GM19467 (cell line): ENCODE data around the gene AFAP1.

Experiments used
- ATAC-seq: cut with Tn5 transposase; IDR thresholded peaks from one replicate; pipeline ENCODE4 v1.9.1; 2021; ENCODE audit warnings: mild to moderate bottlenecking, moderate library complexity; ENCODE audit not compliant: unreplicated experiment

Gene AFAP1

DNA sequence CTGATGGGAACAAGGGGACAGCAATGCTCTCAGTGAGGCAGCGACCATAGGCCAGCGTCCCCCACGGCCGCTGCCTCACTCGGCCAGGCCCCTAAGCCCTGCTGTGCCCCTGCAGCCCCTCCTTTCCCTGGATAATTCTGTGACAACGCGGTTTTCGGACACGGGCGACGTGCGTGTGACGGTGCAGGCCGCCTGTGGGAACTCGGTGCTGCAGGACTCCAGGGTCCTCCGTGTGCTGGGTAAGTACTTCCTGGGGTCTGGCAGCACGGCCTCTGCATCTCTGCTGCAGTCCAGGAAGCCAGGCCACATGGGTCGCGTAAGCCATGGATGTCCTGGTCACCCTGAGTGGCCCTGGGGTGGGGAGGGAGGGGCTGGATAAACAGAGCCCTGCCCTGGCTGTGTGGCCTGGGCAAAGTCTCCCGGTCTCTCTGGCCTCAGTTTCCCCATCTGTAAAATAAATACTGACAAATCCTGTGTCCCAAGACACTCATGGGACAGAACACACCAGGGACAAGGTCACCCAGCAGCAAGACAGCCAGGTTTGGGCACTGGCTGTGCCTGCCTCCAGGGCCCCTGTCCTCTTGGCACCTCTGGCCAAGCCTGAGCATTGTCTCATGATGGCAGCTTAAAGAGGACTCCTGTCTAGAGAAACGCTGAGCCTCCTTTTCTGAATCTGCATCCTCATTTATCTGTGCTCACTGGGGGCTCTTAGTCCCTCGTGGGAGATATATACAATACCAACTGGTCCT is 212.8 kb downstream of the AFAP1 start:
- no peak for ATAC-seq

DNA sequence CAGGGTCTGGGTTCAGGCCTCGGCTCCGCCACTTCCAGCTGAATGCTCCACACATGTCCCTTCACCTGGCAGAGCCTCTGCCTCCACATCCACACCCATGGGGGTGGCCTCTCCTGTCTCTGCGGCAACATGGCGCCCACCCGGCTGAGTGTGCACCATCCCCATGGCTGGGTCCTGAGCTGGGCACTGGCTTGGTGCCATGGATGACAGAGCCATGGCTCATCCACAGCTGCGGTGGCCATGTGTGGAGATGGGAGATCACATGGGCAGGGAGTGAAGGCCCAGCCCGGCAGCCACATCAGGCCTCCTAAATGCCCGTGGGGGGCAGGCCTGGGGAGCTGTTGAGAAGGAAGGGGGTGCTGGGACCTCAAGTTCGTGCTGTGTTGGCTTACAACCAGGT is 213.7 kb downstream of the AFAP1 start:
- no peak for ATAC-seq

GRCh38 chr4:7723625-7724024 is 216.0 kb downstream of the AFAP1 start:
- no peak for ATAC-seq

DNA sequence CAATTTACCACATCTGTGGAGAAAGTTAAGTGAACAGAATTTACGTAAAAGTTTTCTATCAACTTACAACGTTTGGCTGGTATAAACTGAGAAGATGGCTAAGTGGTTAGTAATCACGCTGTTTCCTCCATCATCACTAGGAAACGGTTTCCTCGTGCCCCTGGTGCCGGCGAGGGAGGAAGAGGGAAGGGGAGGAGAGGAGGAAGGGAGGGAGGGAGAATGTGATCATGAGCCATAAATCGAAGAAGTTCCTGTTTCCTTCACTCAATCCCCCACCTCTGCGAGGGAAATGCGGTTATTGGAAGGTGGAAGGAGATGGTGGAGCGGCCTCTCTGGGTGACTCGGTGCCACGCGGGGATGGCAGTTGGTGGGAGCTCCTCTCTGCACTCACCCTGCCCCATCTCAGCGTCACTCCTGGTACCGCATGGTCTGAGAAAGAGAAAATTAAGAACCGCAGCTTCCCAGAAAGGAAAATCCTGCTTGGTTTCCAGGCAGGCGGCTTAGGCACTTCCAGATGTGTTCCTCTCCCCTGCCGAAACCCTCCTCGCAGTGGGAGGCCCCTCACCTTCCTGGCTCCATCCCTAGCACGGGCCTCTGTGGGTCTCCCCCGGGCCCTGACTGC is 216.8 kb downstream of the AFAP1 start:
- no peak for ATAC-seq

DNA sequence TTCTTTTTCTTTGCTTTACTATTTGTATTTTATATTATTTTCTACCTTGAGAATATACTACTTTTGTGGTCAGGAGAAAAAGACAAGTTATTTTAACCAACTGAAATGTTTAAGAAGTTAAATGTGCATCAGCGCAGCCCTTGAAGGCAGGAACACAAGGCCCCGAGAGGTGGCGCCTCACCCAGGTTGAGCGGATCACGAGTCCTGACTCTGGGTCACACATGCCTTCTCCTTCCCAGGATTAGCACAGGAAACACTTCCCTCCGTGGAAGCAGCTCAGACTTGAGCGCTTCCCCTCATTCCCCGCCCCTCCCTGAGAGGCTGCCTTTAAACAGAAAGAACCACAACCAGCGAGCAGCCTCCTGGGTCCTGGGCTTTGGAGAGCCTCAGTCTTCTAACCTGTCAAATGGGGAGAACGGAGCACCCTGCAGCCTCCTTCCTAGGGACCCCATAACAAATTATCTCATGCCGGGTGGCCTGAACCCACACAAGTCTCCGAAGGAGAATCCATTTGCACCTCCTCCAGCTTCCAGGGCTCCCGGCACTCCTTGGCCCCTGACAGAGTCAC is 217.6 kb downstream of the AFAP1 start:
- no peak for ATAC-seq

GRCh38 chr4:7719354-7720174 is 220.1 kb downstream of the AFAP1 start:
- no peak for ATAC-seq

- no peak for ATAC-seq
Observed at GRCh38 chr4:7717946-7718490, 221.6 kb downstream of the AFAP1 start.

- ATAC-seq, result no peak
Observed at GRCh38 chr4:7717161-7717560, 222.5 kb downstream of the AFAP1 start.

DNA sequence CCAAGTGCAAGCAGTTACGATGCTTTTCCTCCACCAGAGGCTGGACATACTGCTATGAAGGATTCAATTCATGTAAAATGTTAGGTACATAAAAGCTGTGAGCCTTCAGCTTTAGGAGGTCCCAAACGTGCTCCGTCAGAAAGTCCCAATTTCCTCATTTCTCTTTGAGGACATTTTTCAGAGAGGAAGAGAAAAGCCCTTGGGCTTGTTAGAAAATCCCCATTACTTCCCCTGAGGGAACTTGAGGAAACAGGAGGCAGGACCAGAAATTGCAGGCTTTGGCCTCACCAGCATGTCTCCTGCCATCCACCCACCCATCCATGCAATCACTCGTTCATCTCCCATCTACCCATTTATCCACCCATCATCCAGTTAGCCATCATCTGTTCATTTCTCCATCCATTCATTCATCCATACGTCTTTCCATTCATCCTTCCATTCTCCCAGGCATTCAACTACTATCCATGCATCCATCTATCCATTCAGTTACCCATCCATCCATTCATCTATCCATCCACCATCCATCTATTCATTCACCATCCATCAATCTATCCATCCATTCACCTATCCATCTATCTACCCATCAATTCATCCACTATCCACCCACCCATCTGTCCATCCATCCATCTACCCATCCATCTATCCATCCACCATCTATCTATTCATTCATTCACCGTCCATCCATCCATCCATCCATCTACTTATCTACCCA is 223.5 kb downstream of the AFAP1 start:
- no peak for ATAC-seq

DNA sequence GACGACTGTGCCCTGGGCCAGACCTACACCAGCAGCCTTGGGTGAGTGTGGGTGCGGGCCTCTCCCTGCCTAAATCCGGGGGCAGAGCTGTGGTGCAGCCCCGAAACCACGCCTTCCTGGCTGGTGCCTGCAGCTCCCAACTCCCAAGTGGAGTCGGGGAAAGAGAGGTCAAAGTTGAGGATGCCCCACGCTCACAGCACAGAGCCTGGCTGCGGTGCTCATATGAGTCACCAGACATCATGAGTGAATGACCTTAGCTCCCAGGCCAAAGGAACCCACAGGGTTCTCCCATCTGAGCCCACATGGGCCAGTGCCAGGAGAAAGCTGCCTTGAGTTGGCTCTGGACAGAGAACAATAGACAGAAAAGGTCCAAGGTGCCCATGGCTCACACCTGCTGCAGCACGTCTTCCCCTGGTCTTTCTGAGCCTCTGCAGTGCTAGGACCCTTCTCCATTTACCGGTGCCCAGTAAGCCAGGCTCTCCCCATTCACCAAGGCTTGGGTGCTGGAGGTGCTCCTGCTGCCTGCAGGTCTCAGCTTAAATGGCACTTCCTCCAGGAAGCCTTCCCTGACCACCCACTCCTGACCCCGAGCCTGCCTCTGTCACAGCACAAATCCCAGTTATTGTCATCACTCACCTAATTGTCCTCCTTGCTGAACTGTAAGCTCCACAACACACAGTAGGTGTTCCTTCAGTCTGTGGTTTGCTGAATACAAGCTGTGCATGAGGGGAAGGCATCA is 224.2 kb downstream of the AFAP1 start:
- ATAC-seq, result no peak

DNA sequence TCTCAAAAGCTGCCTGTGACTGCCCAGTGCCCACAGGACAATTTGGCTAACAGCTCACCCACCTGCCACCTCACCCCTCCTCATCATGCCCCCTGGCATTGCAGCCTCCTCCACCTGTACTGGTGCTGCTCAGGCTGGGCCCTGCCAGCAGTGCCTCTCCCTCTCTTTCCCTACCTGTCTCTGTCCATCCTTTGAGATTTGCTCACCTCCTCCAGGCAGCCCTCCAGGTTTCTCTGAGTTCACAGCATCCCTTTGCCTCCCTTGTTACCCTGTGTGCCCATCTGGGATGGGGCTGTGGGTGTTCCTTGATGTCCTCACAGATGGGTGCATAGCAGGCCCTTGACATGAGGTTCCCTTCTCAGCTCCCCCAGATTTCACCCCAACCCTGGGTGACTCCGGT is 224.9 kb downstream of the AFAP1 start:
- no peak for ATAC-seq

- no peak for ATAC-seq
Observed at GRCh38 chr4:7714176-7714575, 225.5 kb downstream of the AFAP1 start.

DNA sequence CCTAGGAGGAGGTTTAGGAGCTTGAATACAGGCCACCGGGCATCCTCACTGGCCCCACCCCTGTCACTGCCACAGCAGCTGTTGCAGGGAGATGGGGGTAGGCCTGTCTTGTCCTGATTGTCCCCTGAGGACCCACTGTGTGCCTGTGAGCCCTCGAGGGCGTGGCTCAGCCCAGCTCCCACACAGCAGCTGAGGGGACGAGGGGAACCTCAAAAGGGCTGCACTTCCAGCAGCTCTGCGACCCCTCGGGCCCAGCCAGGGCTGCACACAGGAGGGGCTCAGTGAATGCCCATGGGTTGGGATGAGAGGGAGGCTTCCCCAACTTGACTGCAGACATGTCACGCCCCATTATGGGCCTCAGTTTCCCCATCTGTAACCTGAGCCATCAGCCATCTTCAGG is 225.9 kb downstream of the AFAP1 start:
- ATAC-seq, result no peak

DNA sequence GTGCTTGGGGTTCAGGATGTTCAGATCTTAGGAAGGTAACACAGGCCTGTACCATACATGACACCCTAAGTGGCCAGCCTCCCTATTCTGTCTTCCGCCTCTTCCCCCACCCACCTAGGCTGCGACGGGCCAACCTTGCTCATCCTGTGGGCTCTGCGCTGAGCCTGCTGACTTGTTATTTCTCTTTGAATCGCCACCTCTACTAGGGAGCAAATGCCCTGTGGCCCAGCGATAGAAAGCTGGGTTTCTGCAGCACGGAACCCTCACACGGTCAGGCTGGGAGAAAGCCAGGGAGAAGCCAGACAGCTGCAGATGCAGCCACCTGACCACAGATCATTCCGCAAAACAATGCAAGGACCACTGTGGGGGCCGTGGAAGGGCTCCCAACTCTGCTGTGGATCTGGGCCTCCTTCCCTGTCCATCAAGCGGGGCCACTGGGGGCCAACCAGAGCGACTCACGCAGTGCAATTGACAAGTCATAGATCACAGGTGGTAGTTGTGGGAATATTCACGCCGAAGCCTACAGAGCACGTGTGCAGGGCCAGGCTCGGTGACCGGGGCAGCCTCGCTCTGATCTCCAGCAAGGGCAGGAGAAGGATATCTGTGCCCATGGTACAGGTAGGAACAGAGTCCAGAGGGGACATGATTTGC is 227.5 kb downstream of the AFAP1 start:
- no peak for ATAC-seq

DNA sequence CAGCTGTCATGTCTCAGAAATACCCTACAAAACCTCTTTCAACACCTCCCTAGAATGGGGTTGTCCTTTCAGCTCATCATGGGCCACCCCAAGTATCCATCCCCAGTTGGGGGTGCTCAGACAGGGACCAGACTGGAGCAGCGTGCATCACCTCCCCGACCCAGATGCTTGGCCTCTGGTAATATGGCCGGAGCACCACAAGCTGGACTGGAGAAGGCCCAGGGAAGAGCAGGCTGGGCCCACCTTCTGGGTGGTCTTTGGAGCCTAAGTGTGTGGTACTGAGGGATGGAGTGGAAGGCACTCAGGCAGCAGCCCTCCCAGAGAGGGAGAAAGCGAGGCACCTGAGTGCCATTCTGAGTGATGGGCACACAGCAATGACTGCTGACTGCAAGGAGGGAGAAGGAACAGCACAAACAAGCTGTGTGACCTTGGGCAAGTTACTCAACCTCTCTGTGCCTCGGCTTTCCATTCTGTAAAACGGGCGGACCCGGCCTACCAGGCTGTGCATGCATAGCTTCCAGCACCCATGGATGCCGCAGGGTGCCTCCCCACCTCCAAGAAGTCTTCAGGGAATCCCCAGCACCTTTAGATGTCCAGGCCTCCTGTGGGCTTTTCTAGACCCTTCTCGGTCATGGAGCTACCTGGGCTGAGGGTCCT is 228.2 kb downstream of the AFAP1 start:
- ATAC-seq, result no peak

DNA sequence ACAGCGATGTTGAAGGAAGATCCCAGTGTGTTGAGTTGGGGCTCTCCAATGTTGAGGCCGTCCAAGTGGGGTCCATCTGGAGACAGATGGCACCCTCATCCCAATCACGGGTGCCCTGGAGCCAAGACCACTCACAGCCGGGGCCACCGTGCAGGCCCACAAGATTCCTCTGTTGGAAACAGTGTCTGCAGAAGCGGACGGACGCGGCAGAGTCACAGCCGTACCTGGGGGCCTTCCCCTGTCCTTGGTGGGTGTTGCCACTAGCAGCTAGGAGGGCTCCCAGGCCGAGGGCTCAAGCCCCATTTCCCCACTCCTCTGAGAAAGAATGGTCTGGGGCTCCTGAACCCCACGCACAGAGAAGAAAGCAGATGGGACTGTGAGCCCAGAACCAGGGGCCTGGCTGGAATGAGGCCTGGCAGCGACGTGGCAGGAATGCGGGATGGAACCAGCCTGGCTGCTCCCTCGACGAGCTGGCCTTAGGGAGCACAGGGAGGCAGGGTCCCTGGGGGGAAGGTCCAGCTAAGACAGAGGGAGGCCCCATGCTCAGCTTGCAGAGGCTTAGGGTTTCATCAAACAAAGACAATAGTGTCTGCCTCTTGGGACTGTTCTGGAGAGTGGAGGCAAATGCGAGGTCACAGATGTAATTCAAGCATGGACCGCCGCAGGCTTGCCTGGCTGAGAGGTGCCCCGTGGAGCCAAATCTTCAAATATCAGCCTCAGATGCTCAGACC is 228.9 kb downstream of the AFAP1 start:
- ATAC-seq, result no peak

GRCh38 chr4:7710126-7710525 is 229.5 kb downstream of the AFAP1 start:
- ATAC-seq, result no peak

DNA sequence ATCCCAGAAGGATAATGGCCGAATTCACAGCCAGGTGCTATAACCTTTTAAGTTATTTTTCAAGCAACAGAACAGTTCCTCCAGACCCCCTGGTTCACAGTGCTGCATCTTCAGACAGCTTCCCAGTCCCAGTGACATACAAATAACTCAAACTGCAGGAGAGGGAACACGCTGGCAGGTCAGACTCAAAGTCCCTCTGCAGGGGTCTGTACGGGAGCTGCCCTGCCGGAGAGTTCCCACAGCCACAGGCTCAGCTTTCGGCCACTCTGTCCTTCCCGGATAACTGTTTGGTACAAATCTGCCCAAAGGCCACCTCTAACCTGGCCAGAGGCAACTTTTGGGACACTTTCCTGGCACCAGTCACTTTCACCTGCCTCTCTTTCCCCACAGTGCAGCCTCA is 230.2 kb downstream of the AFAP1 start:
- no peak for ATAC-seq
